GM18861 (cell line): Measurements from ENCODE around the gene HGFAC.

Source experiments
- ATAC-seq: cut with Tn5 transposase; IDR thresholded peaks from one replicate; pipeline ENCODE4 v1.9.1; 2021; ENCODE audit not compliant: unreplicated experiment

HGFAC gene

DNA sequence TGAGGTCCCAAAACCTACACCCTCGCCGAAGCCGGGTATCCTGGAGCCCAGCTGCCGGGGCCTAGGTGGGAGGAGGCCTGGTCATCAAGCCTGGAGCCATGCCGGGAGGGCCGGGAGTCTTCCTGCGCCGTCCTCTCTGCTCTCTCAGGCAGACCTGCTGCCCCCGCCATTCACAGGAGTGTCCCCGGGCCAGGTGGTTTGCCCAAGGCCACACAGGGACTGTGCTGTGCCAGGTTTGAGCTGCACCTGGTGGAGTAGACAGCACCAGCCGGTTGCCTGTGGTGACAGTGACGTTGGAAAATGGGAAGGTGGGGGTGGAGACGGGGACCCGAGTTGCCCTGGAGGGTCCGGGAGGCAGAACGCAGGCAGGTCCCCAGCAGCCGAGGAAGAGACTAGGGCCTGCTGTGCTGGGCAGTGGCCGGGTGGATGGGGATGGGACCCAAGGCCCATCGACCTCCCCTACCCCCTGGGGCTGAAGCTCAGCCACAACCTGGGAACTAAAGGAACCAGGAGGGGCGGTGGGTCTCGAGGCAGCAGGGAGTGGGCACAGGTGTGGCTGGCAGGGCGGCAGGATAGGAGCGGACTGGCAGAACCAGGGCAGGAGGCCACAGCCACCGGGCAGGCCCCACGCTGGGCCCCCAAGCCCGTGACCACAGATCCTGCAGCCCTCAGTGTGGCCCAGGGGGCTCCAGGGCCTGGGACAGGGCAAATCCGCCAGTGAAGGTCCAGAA, 30.8 kb downstream of the HGFAC start:
- ATAC-seq, result no peak

- ATAC-seq, result no peak
Measured at GRCh38 chr4:3473181-3473950, 31.6 kb downstream of the HGFAC start.

DNA sequence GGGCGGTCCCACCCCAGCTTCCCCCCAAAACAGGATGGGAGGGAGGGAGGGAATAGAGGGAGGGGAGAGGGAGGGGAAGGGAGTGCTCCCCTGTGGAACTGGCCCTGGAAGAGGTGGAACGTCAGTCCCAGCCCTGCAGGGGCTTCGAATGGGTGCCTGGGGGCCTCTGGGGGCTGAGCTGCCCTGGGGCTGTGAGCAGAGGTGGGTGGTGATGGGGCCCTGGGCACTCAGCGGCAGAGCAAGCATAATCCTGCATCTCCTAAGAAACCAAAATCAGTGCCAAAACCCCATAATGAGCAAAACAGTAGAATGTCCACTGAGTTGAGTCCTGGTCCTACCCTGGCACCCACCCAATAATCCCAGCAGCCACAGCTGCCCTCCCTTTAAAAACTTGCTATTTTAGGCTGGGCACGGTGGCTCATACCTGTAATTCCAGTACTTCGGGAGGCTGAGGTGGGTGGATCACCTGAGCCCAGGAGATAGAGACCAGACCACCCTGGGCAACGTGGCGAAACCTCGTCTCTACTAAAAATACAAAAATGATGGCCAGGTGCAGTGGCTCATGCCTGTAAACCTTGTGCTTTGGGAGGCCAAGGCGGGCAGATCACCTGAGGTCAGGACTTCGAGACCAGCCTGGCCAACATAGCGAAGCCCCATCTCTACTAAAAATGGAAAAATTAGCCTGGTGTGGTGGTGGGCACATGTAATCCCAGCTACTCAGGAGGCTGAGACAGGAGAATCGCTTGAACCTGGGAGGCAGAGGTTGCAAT, 32.4 kb downstream of the HGFAC start:
- ATAC-seq, result no peak

GRCh38 chr4:3475041-3475712, 33.4 kb downstream of the HGFAC start:
- ATAC-seq, result no peak

DNA sequence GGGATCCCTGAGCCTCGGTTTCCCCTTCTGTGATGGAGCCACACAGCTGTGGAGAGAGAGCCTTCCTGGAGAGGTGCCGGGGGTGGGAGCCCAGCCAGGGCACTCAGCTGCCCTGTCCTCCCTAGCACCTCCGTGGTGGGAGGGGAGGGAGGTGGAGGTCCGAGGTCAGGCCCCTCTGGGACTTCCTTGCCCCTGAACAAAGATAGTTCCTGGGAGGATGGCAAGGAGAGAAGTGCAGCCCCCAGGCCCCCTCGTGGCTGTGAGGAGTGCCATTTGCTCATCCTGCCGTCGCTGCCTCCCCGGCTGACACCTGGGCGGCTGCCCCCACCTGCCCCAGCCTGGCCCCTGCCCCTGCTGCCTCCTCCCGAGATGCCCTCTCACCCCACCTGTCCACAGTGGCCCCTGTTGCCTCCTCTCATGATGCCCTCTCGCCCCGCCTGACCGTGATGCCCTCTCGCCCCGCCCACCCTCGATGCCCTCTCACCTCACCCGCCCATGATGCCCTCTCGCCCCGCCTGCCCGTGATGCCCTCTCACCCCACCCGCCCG, 34.0 kb downstream of the HGFAC start:
- no peak for ATAC-seq

DNA sequence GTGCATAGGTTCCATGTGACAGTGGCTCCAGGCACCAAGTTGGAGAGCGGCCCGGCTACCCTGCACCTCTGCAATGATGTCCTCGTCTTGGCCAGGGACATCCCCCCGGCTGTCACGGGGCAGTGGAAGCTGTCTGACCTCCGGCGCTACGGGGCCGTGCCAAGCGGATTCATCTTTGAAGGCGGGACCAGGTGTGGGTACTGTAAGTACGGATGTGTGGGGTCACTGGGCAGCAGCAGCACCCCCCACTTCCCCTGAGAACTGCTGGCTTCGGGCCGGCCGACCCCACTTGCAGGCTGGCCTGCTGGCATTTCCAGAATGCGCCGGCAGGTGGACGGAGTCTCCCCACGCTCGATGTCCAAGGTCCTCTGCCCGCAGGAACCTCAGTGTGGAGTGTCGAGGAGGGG, 34.6 kb downstream of the HGFAC start:
- no peak for ATAC-seq

DNA sequence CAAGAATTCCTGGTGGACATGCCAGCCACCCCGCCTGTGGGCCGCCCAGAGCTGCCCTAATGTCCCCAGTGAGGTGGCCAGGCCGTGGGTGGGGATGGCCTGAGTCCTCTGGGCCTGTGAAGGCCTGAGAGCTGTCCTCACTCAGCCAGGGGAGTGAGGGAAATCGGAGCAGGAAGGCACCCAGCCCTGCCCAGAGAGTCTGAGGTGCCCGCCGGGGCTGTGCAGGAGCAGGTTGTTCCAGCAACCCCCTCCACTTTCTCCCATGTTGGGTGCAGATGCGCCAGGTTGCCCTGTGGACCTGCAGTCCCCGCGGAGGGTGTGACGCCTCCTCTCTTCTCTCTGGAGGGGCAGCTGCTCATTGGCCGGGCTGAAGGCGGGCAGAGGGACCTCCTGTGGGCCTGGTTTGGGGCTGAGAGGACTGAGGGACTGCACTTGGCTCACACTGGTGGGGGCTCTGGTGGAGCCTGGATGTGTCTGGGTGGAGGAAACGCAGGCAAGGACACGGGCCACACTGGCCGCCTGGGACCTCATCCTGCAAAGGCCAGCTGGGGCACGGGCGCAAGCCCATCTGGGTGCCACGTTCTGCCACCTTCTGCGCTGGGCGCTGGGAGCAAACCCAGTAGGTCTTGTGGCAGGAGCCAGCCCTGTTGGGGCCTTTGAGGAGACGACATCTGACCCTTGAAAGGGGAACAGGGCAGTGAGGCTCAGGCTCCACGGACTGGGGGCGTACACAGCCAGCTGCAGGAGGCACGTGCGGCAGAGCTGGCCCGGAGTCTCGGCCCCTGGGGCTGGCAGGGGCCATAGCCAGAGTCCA, 35.4 kb downstream of the HGFAC start:
- no peak for ATAC-seq

GRCh38 chr4:3477750-3478430, 36.1 kb downstream of the HGFAC start:
- no peak for ATAC-seq

- no peak for ATAC-seq
Measured at GRCh38 chr4:3478446-3479357, 36.9 kb downstream of the HGFAC start.

DNA sequence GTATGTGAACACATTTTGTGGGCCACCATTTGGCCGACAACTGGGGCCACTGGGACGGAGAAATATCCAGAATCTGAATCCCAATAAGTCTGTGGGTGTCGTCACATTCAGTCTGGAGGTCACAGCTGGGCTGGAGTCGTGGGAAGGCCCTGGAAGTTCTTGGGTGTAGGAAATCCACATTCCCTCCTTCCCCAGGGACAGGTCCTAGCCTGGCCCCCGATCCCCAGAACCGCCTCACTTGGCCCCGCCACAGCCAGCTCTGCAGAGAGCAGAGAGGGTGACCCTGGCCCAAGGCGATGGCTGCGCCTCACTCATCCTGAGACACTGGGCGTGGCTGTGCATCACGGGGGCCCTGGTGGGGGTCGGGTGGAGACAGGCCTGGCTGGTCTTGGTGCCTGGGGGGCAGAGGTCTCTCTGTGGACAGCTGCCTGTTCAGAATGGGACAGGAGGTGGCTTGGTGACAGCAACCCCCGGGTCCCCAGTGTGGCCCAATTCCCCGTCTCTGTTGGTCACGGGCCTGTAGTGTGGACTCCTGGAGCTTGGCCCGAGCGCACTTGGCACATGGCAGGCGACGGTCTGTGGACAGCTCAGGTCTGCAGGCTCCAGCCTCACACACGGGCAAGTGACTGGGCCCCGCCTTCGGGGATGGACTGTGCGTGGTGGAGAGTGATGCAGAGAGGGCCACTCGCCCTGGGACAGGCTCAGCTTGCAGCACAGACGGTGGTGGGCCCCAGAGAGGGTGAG, 37.8 kb downstream of the HGFAC start:
- no peak for ATAC-seq

DNA sequence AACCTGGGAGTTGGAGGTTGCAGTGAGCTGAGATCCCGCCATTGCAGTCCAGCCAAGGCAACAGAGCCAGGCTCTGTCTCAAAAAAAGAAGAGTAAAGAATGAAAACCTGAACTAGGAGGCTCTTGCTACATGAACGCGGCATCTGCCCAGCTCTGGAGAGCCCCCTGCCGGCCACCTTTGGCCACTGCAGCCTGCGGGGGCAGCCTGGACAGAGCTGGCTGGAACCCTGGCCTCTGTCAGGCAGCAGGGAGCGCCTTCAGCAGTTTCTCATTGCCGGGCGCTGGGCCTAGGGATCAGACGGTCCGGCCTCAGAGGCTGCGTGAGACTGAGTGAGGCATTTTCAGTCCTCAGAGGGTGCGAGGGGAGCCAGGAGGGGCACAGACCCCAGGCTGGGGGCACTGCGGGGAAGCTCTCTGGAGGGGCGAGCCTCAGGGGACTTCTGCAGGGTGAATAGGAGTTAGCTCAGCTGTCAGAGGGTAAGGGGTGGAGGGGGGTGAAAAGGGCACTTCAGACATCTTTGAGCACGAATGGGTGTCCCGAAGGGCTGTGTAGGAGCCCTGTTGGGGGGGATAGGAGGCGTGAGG, 38.9 kb downstream of the HGFAC start:
- ATAC-seq, result no peak

DNA sequence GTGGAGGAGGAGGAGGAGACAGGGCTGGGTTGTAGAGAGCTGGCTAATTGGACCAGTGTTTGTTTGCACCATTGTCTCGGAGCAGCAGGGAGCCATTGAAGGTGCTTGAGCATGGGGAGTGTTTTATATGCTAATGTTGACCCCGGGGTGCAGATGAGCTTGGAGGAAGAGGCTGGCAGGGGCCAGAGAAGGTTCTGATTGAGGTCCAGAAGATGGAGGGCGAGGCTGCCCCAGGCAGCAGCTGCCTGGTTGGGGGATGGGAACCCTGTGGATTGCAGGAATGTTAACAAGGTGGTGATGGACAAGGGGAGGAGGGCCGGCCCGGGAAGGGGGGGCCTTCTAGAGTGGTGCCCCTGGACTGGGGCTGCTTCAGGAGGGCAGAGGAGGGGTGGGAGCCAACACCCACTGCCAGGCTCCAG, 39.4 kb downstream of the HGFAC start:
- no peak for ATAC-seq

DNA sequence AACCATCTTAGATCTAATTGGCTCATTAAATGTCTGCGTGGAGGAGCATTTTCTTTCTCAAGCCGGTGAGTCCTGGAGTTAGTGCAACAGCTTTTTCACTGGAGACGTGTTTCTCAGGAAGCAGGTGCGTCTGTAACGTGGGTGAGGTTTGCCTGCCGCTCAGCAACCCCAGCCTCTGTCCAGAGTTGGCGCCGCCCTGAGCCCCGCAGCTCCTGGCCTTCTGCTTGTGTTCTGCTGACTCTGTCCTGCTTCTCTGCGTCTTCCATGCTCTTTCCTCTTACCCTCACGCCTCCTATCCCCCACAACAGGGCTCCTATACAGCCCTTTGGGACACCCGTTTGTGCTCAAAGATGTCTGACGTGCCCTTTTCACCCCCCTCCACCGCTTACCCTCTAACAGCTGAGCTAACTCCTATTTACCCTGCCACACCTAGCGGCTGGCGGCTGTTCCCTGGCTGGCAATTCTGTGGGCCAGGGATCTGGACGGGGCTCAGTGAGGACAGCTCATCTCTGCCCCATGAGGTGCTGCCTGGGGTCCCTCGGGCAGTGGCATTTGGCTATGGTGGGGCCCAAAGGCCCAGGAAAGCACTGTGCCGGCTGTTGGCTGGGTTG, 40.1 kb downstream of the HGFAC start:
- no peak for ATAC-seq

DNA sequence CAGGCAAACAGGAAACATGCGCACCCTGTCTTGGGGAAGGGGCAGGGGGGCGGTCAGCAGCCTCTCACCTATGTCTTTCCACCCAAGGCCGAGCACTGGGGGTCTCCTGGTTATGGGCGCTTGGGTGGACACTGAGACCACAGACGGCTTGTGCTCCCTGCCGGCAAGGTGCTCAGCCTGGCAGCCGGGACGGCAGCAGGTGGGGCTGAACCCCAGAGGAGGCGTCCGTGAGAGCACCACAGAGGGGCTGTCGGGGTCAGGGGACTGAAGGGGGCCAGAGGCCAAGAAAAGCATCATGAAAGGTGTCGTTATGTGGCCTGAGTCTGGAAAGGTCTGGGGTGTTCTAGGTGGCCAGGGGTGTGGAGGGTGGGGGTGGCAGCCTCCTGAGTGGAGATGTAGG, 40.9 kb downstream of the HGFAC start:
- no peak for ATAC-seq

DNA sequence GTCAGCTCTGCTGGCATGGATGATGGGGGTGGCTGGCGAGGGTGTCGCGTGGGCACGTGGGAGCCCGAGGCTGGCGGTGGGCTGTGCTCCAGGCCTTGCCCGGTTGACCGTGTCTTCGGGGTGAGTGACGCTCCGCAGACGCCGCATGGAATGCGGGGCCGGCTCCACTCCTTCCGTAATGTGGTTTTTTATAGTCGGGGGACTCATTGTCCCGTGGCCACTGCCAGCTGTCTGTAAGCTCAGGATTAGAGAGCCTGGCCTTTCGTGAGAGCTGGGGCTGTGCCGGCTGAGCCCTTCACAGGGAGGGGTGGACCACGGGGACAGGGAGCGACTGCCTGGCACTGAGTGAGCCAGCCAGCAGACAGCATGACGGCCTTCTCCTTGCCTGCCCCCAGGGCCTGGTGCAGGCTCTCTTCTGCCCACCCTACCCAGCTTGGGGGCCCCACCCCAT, 41.7 kb downstream of the HGFAC start:
- no peak for ATAC-seq

DNA sequence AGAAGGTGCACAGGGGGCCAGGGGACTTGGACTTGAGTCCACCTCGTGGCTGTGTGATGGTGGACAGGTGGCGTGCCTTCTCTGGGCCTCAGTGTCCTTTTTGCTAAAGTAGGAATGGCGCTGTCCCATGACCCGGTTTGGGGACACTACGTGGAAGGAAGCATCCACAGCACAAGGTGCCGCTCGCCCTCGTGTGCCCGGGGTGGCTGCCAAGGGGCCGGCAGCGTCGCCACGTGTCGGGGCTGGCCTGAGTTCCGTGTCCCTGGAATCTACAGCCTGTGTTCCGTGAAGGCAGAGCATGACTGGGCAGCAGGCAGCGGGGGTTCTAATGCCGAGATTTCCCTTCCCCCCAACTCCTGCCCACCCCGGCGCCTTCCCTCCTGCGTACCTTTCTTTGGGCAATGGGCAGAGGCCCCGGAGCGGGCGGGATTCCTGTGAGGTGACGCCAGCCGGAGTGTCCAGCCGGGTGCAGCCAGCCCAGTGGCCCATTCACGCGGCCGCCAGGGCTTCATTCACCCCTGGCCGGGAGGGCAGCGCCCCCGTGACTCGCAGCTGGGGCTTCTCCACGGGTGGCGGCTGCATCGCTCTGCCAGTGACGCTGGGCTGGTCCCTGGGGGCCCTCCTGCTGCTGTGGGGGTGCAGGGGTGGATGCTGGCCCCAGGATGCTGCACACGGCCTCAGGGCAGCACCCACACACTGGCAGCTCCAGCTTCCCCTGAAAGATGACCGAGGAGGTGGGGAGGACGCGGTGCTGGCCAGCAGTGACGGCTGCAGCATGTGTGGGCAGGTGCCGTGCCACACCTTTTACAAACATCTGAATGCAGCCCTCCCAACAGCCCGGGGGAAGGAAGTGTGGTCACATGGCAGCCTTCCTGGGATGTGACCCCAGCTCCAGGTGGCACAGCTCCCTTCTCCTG, 42.5 kb downstream of the HGFAC start:
- no peak for ATAC-seq
